Skin epidermis (tissue), 12 donors: ENCODE data around the gene CD163L1.

Source experiments
- H3K27ac ChIP-seq, 21 experiments: fragments of 200-600 bp; sonication (generic) in 11 of 21; one replicate each; pipeline ENCODE4 v1.5.0; 2020; ENCODE audit warnings: mild to moderate bottlenecking in 3 of 21, inconsistent platforms in 2 of 21, moderate library complexity in 2 of 21
- H3K4me3 ChIP-seq, 7 experiments: fragments of 200-600 bp; sonication (generic) in 2 of 7; one replicate each; pipeline ENCODE4 v1.5.0; 2020; ENCODE audit warnings: inconsistent platforms in 2 of 7, mild to moderate bottlenecking in 2 of 7, moderate library complexity in 1 of 7

The CD163L1 gene

GRCh38 chr12:7431993-7432685 is 11.8 kb downstream of the CD163L1 start:
- no peak overlapping the region for H3K4me3 ChIP-seq

GRCh38 chr12:7411343-7411742 is 32.6 kb downstream of the CD163L1 start:
- H3K27ac ChIP-seq = no peak overlapping the region
- H3K4me3 ChIP-seq = no peak overlapping the region

More at GRCh38 chr12:7431993-7432685, 11.8 kb downstream of the CD163L1 start:
- H3K27ac ChIP-seq = no peak overlapping the region

- H3K4me3 ChIP-seq = no peak overlapping the region
These were observed 39.7 kb downstream of the CD163L1 start for GRCh38 chr12:7404275-7404674.

GRCh38 chr12:7403466-7403865 is 40.5 kb downstream of the CD163L1 start:
- Histone ChIP-seq H3K4me3 (no peak overlapping the region), H3K27ac (no peak overlapping the region)

More at GRCh38 chr12:7404275-7404674, 39.7 kb downstream of the CD163L1 start:
- H3K27ac ChIP-seq = no peak overlapping the region

- Histone ChIP-seq H3K4me3 (no peak overlapping the region), H3K27ac (no peak overlapping the region)
These were observed 44.9 kb downstream of the CD163L1 start for GRCh38 chr12:7399089-7399488.

GRCh38 chr12:7396418-7396817 is 47.5 kb downstream of the CD163L1 start:
- H3K27ac ChIP-seq = no peak overlapping the region
- no peak overlapping the region for H3K4me3 ChIP-seq

- no peak overlapping the region for H3K27ac ChIP-seq
- no peak overlapping the region for H3K4me3 ChIP-seq
These were observed 48.0 kb downstream of the CD163L1 start for GRCh38 chr12:7395950-7396349.

- Histone ChIP-seq H3K4me3 (no peak overlapping the region), H3K27ac (no peak overlapping the region)
These were observed 56.7 kb downstream of the CD163L1 start for GRCh38 chr12:7387289-7387688.

- Histone ChIP-seq H3K4me3 (no peak overlapping the region), H3K27ac (no peak overlapping the region)
These were observed 60.8 kb downstream of the CD163L1 start for GRCh38 chr12:7383157-7383556.

- no peak overlapping the region for H3K27ac ChIP-seq
- no peak overlapping the region for H3K4me3 ChIP-seq
These were observed 67.8 kb downstream of the CD163L1 start for GRCh38 chr12:7376196-7376595.

- Histone ChIP-seq H3K4me3 (no peak overlapping the region), H3K27ac (no peak overlapping the region)
These were observed 68.8 kb downstream of the CD163L1 start for GRCh38 chr12:7375145-7375543.

- no peak overlapping the region for H3K27ac ChIP-seq
- no peak overlapping the region for H3K4me3 ChIP-seq
These were observed 69.4 kb downstream of the CD163L1 start for GRCh38 chr12:7374423-7375144.

GRCh38 chr12:7373226-7373625 is 70.7 kb downstream of the CD163L1 start:
- H3K27ac ChIP-seq = no peak overlapping the region
- H3K4me3 ChIP-seq = no peak overlapping the region

- Histone ChIP-seq H3K4me3 (no peak overlapping the region), H3K27ac (peak overlapping the region in 2 of 21 experiments; percentile 12 to 31)
These were observed 74.7 kb downstream of the CD163L1 start for GRCh38 chr12:7369274-7369729.

- Histone ChIP-seq H3K4me3 (no peak overlapping the region), H3K27ac (no peak overlapping the region)
These were observed 81.2 kb downstream of the CD163L1 start for GRCh38 chr12:7362734-7363133.

GRCh38 chr12:7361265-7361664 is 82.7 kb downstream of the CD163L1 start:
- Histone ChIP-seq H3K27ac (no peak overlapping the region), H3K4me3 (no peak overlapping the region)

- Histone ChIP-seq H3K27ac (no peak overlapping the region), H3K4me3 (no peak overlapping the region)
These were observed 89.4 kb downstream of the CD163L1 start for GRCh38 chr12:7354529-7354928.

GRCh38 chr12:7352661-7353060 is 91.3 kb downstream of the CD163L1 start:
- H3K4me3 ChIP-seq = no peak overlapping the region

GRCh38 chr12:7351177-7351576 is 92.8 kb downstream of the CD163L1 start:
- Histone ChIP-seq H3K27ac (no peak overlapping the region), H3K4me3 (no peak overlapping the region)

More at GRCh38 chr12:7352661-7353060, 91.3 kb downstream of the CD163L1 start:
- H3K27ac ChIP-seq = no peak overlapping the region

GRCh38 chr12:7349418-7349817 is 94.5 kb downstream of the CD163L1 start:
- no peak overlapping the region for H3K27ac ChIP-seq

GRCh38 chr12:7346551-7347225 is 97.3 kb downstream of the CD163L1 start:
- Histone ChIP-seq H3K4me3 (no peak overlapping the region), H3K27ac (peak overlapping the region in 1 of 21 experiments; percentile 23)

More at GRCh38 chr12:7349418-7349817, 94.5 kb downstream of the CD163L1 start:
- no peak overlapping the region for H3K4me3 ChIP-seq
